HG03439 (cell line): ENCODE measurements around the gene HNRNPL.
"Not testable (repeated sequence)": the region's sequence is repeated elsewhere in the genome, so short reads cannot be mapped to it uniquely, and the experiment has no call there.

Source experiments
- ATAC-seq: cut with Tn5 transposase; IDR thresholded peaks from one replicate; pipeline ENCODE4 v1.9.1; 2021; ENCODE audit warnings: mild to moderate bottlenecking, moderate library complexity; ENCODE audit not compliant: unreplicated experiment

Gene HNRNPL

DNA sequence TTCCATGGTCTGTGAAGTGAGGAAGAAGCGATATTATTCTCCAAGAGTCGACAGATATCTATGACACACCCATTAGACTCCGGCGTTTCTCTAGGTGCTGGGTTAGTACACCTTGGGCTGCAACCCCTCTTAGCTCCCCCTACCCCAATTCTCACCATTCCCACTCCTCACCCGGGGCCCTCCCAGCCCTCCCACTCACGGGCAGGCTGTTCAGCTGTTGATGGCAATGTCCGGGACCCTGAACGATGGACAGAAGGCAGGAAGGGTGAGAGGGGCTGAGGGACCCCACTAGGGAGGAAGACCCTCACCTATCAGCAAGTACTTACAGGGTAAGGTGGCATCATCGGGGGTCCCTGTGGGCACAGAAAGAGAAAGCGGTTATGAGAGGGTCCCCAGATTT is 46.2 kb downstream of the HNRNPL start:
- ATAC-seq: no peak

DNA sequence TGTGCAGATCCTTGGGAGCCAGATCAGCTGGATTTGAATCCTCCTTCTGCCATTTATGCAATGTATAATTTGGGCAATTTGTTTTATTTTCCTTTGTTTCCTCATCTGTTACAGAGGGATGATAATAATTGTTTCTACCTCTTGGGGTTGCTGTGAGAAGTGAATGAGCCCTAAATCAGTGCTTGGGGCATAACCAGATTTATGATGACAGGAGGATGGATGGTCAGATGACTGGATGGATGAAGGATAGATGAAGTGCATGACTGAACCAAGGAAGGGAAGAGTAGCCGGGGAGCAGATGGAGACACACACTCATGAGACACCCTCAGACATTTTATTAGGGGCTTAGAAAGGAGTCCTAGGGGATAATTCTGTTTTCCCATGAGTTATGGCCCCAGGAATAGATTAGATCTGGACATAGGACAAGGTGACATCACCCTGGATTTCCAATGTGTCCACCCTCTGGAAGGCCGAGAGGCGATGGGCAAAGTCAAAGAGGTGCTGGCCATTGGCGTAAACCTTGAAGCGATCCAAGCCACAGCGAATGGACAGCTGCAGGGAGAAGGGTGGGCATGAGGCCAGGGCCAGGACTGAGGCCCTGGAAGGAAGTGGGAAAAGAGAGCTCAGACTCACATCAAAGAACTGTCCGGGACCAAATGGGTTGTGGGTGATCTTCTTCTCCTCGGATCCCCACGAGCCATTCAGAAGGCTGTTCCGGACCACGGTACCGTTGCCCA is 48.3 kb downstream of the HNRNPL start:
- ATAC-seq: no peak

DNA sequence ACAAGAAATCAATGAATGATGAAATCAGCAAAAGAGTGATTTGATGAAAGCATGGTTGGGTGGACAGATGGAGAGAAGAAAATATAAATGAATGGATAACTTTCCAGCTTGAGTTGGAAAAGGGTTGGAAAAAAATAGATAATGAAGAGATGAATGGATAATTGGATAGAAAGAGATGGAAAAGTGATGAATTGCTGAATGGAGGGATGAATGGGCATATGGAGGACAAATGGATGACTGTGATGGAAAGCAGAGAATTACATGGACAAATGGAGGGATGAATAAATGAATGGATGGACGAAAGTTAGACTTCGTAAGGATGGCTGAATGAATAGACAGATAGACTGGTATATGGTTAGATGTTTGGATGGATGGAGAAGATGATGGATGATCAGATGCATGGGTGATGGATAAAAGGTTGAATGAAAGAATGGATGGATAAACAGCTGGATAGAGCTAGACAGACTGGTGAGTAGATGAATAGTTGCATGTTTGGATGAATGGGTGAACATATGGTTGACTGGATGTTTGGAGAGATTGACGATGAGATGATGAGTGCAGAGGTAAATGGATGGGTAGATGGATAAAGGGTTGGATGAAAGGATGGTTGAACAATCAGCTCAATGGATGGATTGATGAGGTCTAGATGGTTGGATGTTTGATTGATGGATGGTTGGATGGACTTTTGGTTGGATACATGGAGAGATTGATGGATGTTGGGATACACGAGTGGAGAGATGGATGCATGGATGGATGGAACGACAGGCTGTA is 49.0 kb downstream of the HNRNPL start:
- ATAC-seq: no peak

DNA sequence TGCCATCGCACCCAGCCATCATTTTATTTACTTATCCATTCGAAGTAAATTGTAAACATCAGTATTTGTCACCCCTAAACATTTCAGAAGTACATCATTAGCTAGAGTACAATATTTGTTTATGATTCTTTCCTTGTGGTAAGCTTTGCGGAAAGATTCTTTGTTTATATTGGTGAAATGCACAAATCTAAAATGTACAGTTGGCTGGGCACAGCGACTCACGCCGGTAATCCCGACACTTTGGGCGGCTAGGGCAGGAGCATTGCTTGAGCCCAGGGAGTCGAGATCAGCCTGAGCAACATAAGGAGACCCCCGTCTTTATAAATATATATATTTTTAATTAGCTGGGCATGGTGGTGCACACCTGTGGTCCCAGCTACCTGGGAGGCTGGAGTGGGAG is 50.7 kb downstream of the HNRNPL start:
- ATAC-seq: no peak

DNA sequence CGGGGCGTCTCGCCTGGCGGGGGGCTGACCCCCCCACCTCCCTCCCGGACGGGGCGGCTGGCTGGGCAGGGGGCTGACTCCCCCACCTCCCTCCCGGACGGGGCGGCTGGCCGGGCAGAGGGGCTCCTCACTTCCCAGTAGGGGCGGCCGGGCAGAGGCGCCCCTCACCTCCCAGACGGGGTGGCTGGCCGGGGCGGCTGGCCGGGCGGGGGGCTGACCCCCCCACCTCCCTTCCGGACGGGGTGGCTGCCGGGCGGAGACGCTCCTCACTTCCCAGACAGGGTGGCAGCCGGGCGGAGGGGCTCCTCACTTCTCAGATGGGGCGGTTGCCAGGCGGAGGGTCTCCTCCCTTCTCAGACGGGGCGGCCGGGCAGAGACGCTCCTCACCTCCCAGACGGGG is 52.0 kb downstream of the HNRNPL start:
- not testable (repeated sequence) for ATAC-seq

DNA sequence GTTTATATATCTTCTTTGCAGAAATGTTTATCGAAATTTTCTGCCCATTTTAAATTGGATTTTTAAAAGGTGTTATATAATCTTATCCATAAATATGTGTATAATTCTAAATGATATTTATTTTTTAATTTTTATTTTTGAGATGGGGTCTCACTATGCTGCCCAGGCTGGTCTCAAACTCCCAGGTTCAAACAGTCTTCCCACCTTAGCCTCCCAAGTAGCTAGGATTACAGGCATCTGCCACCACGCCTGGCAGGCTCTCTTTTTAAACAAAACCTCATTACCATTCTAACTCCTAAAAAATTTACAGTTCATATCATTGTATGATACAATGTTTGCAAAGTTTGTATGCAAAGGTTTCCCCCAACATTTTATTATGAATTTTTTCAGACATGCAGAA is 53.6 kb downstream of the HNRNPL start:
- no peak for ATAC-seq

DNA sequence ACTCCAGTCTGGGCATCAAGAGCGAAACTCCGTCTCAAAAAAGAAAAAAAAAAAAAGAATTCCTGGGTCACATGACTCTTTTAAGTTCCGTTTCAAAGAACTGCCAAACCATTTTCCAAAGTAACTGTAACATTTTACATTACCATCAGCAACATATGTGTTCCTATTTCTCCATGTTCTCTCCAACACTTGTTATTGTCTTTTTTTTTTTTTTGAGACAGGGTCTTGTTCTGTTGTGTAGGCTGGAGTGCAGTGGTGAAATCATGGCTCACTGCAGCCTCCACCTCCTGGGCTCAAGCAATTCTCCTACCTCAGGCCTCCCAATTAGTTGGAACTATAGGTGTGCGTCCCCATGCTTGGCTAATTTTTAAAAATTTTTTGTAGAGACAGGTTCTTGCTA is 54.2 kb downstream of the HNRNPL start:
- ATAC-seq: no peak

DNA sequence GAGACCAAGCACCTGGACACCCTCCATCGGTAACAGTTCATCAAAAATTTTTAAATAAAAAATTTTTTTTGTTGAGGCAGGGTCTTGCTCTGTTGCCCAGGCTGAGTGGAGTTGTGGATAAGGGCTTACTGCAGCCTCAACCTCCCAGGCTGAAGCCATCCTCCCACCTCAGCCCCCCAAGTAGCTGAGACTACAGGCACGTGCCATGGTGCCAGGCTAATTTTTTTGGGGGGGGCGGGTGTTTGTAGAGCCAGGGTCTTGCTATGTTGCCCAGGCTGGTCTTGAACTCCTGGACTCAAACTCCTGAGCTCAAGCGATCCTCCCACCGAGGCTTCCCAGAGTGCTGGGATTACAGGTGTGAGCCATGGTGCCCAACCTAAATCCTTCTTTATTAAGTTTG is 56.1 kb downstream of the HNRNPL start:
- no peak for ATAC-seq

DNA sequence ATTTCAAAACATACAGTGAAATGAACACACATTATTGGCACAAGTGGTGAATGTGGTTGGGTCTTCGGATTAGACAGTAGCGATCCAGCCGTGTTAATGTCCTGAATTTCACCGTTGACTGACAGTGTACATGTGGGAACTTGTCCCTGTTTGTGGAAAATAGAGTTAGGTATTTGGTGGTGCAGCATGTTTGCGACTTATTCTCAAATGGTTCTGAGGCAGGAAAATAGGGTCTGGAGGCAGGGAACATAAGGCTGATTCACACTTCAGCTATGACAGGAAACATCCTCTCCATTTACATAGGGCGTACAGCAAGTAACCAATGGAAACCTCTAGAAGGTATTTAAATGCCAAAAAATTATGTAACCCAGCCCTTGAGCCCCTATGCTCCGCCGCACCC is 56.6 kb downstream of the HNRNPL start:
- no peak for ATAC-seq

DNA sequence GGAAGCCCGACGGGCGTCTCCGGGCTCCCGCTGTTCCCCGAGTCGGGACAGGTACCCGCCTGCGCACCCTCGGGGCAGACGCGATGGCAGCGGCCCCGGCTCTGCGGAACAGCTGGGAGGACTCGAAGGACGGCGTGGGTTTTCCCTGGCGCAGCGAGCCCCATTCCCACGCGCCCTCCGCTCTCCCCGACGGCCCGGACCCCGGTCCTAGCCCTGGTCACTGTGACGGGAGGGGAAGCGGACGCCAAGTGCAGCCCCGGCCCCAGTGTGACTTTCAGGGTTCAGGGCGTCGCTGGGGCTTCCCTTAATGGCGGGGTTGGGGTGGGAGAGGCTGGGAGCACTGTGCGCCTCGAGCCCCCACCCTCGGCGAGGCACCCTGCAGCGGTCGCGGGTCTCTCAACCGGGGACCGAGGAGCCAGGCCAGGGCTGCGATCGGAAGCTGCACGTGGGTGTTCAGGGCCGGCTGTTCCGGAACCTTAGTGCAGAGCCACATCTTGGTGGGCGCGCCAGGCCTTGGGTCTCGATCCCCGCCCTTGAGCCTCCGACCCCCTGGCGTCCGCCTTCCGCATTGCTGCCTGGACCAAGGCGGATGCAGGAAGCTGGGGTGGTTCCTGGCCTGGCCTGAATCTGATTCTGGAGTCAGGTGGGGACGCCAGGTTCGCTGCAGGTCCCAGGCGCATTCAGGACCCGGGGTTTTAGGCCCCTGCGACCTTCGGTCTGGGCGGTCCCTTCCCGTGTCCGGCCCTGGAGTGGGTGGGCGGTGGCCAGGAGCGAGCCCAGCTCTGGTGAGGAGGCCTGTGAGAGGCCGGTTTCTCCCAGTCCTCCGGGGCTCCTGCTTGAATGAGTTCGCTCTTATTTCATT is 57.3 kb downstream of the HNRNPL start:
- ATAC-seq: no peak

DNA sequence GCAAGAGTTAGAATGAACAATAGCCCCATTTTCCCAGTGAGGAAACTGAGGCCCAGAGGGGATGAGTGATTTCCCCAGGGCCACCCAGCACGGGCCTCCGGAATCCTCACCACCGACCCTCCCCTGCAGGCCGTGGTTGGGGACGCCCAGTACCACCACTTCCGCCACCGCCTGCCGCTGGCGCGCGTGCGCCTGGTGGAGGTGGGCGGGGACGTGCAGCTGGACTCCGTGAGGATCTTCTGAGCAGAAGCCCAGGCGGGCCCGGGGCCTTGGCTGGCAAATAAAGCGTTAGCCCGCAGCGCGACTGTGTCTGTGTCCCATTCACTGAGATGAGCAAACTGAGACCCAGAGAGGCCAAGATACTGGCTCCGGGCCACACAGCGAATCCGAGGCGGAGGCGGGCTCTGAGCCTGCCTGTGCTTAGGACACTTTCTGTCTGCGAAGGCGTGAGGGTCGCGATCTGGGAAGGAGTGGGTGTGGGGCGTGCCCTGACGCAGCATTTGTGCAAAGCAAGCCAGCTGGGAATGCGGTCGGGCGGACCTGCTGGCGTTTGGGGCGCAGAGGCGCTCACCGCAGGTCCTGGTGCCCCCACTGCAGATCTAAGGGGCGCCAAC is 58.2 kb downstream of the HNRNPL start:
- ATAC-seq: not testable (repeated sequence)

DNA sequence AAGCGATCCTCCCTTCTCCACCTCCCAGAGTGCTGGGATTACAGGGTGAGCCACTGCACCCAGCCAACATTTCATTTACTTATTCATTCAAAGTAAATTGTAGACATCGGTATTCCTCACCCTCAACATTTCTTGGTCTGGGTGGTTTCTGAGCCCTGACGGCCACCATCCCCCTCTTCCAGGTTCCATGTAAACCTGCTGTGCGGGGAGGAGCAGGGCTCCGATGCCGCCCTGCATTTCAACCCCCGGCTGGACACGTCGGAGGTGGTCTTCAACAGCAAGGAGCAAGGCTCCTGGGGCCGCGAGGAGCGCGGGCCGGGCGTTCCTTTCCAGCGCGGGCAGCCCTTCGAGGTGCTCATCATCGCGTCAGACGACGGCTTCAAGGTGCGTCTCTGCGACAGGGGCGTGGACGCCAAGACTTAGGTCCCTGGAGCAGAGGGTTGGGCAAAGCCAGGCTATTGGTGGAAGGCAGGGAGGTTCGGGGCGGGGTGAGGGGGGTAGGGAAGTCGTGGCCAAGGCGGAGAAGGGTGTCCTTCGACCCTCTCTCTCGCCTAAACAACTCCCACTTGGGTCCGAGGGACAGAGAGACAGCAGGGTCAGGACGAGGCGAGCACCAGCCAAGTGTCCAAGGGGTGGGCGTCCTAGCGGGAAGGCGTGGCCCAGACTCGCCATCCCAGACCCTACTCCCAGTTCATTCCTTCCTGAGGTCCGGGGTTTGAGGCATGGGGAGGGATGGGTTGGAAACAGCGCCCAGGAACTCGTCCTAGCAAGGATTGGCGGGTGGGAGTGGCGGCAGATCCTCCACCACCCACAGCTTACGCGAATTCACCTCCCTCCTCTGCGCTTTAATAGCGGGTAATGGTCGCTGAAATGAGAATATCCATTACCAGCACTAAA is 59.0 kb downstream of the HNRNPL start:
- not testable (repeated sequence) for ATAC-seq

DNA sequence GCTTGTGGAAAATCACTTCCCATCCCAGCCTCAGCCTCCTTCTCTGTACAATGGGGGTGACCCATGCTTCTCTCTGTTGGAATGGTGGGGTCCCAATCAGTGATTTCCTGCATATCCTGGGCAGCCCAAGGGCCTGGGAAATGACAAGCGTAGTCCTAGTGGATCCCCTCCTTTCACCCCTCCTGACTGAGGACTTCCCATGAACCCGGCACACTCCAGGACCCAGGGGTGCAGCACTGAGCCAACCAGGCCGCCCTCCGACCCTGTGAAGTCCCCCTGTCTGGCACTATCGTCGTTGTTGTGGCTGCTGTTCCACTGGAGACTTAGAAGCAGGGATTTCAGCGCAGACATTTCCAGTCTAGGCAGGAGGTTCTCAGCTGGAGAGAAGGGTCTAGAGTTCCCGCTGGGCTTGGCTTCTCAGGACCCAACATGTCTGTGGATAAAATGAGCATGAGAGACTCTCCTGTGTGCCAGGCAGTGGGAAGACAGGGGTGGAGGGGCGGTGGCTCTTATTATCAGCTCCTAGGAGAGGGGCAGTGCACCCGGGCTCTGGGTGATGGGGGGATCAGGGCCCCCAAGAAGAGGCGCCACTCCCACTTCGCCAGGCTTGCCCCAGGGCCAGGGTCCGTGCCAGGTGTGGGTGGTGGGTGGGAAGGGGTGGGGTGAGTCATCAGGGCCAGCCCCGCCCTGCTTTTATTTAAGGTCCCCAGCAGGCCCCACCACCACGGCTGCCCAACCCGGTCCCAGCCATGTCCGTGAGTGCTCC is 61.1 kb downstream of the HNRNPL start, which contains the start of gene LGALS7B:
TSS of gene LGALS7B (plus strand) at position 723 of the 766 bp plus-strand sequence. CDS start at position 750, 27 bp downstream.
- no peak for ATAC-seq

DNA sequence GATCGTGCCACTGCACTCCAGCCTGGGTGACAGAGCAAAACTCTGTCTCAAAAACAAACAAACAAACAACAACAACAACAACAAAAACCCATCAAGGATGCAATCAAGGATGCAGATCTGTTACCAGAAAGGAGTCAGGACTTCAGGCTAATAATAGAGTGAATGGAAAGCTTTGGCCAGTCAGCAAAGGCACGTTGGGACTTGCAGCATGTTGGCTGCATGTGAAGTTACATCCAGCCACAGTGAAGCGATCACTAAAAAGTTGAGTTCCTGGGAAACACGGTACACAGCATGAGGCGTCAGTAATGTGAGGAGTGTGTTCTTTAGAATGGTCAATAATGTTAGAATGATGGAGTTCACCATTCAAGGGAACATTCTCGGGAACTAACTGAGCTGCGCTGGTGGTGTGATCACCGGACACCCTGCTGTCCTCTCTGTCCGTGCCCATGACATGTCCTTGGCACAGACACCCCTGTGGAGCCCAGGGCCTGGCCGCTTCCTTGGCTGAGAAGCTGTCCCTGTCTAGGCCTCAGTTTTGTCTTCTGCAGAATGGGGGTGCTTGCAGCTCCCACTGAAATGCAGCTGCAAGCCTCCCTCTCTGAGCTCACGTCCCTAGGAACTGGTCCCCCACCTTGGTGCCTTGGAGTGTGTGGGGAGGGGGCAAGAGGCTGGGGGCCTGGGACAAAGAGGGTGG is 63.1 kb downstream of the HNRNPL start:
- ATAC-seq: no peak
